Peyer's patch (tissue), 4 donors: ENCODE data around the gene EFNA1. TPM values are rescaled to one million over a fixed set of nuclear protein-coding genes. Genes with fewer than 3 reads are reported as not detected.
A peak's percentile ranks its signal among the peaks of the same experiment; 100 is the strongest.

ENCODE experiments used
- DNase-seq, 3 donors: peaks; one replicate each; pipeline ENCODE4 v3.0.0-alpha.2; 2017 to 2019
- H3K27ac ChIP-seq, 4 donors: fragments of 200-600 bp; sonication (generic); one replicate each; pipeline ENCODE4 v1.5.1; 2016 to 2019
- H3K27me3 ChIP-seq, 2 donors: fragments of 200-600 bp; sonication (generic); one replicate each; pipeline ENCODE4 v1.5.1; 2019
- H3K36me3 ChIP-seq, 3 donors: fragments of 200-600 bp; sonication (generic); one replicate each; pipeline ENCODE4 v1.5.1; 2016 to 2019
- H3K4me1 ChIP-seq, 4 donors: fragments of 200-600 bp; sonication (generic); one replicate each; pipeline ENCODE4 v1.5.1; 2016 to 2019
- H3K4me3 ChIP-seq, 4 donors: fragments of 200-600 bp; sonication (generic); 1 replicate in 3 of 4; 2 replicates in 1 of 4; pipeline ENCODE4 v1.5.1; 2016 to 2019; ENCODE audit warnings: mild to moderate bottlenecking in 1 of 4
- H3K9me3 ChIP-seq, 4 donors: fragments of 200-600 bp; sonication (generic); one replicate each; pipeline ENCODE4 v1.5.1; 2016 to 2019; ENCODE audit warnings: mild to moderate bottlenecking in 1 of 4
- POLR2A ChIP-seq, 2 donors: fragments of 450-650 bp; IDR thresholded peaks; one replicate each; pipeline ENCODE4 v1.5.1; 2017; ENCODE audit warnings: antibody characterized with exemption in 2 of 2, mild to moderate bottlenecking in 2 of 2, moderate library complexity in 2 of 2
- total RNA-seq, 4 donors: library from RNA; depleted of rRNA; stranded (reverse); fragments of >200 nt; gene quantifications; one replicate each; pipeline ENCODE4 v1.1.0, GENCODE V29; 2016
- TF ChIP-seq, protein P1 (sequence below), 6 experiments: fragments of 450-650 bp in 4 of 6; fragments of 200-600 bp in 2 of 6; sonication (generic) in 1 of 6; IDR thresholded peaks; one replicate each; pipeline ENCODE4 v1.5.1; 2017 to 2019; ENCODE audit warnings: antibody characterized with exemption in 6 of 6, mild to moderate bottlenecking in 3 of 6, moderate library complexity in 1 of 6

EFNA1 gene
- total RNA-seq, 4 donors from 2014 or later, result 13.2 to 166 (median 145) TPM

DNA sequence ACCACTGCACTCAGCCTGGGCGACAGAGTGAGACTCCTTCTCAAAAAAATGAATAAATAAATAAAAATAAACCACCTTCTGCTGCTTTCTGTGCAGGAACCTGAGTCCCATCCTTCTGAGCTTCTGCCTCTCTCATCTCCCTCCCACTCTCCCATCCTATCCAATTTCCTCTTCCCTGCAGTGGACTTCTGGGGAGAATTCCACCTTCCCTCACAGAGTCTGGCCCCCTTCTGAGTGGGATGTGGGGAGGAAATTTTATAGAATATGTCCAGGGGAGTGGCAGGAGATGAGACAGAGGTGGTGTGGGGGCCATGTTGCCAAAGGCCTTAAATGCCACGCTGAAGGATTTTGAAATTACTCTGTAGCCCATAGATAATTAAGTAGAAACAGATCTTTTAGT is 5.4 kb upstream of the EFNA1 start:
- no peaks in the 10 kb centered on the region for H3K9me3 ChIP-seq
- no peak for DNase-seq
- H3K27me3 ChIP-seq, result no peaks in the 10 kb centered on the region
- TF ChIP-seq POLR2A (IDR thresholded peaks at IDR 0.05), result no peak
- no peak overlapping the region for H3K27ac ChIP-seq
- H3K4me1 ChIP-seq, result peaks cover 0 to 16% (median 11%) of the 10 kb centered on the region in 4 donors
- H3K4me3 ChIP-seq, result no peak overlapping the region
- no peaks in the 10 kb centered on the region for H3K36me3 ChIP-seq

DNA sequence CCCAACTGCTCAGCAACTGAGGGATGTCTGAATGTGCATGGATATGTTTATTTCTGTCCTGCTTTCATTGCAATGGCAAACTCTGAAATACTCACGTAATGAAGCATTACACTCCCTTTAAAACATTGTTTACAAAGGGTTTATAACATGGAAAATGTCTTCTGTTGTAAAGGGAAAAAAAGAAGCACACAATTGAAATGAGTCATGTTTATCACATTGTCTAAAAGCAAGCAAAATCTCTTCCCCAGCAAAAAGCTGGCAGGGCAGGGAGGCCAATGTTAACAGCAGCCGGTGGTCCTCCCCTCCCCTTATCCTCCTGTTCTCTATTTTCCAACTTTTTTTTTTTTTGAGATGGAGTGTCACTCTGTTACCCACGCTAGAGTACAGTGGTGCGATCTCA is 3.9 kb upstream of the EFNA1 start:
- no peak for TF ChIP-seq POLR2A (IDR thresholded peaks at IDR 0.05)
- TF ChIP-seq, protein P1, sequence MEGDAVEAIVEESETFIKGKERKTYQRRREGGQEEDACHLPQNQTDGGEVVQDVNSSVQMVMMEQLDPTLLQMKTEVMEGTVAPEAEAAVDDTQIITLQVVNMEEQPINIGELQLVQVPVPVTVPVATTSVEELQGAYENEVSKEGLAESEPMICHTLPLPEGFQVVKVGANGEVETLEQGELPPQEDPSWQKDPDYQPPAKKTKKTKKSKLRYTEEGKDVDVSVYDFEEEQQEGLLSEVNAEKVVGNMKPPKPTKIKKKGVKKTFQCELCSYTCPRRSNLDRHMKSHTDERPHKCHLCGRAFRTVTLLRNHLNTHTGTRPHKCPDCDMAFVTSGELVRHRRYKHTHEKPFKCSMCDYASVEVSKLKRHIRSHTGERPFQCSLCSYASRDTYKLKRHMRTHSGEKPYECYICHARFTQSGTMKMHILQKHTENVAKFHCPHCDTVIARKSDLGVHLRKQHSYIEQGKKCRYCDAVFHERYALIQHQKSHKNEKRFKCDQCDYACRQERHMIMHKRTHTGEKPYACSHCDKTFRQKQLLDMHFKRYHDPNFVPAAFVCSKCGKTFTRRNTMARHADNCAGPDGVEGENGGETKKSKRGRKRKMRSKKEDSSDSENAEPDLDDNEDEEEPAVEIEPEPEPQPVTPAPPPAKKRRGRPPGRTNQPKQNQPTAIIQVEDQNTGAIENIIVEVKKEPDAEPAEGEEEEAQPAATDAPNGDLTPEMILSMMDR (IDR thresholded peaks at IDR 0.05), result no peak
- no peaks in the 10 kb centered on the region for H3K27me3 ChIP-seq
- no peak overlapping the region for H3K4me3 ChIP-seq
- H3K9me3 ChIP-seq, result no peaks in the 10 kb centered on the region
- peak overlapping the region in 2 of 4 donors; percentile 98 for H3K27ac ChIP-seq
- no peak for DNase-seq
- peaks cover 6 to 24% (median 14%) of the 10 kb centered on the region in 4 donors for H3K4me1 ChIP-seq
- no peaks in the 10 kb centered on the region for H3K36me3 ChIP-seq

DNA sequence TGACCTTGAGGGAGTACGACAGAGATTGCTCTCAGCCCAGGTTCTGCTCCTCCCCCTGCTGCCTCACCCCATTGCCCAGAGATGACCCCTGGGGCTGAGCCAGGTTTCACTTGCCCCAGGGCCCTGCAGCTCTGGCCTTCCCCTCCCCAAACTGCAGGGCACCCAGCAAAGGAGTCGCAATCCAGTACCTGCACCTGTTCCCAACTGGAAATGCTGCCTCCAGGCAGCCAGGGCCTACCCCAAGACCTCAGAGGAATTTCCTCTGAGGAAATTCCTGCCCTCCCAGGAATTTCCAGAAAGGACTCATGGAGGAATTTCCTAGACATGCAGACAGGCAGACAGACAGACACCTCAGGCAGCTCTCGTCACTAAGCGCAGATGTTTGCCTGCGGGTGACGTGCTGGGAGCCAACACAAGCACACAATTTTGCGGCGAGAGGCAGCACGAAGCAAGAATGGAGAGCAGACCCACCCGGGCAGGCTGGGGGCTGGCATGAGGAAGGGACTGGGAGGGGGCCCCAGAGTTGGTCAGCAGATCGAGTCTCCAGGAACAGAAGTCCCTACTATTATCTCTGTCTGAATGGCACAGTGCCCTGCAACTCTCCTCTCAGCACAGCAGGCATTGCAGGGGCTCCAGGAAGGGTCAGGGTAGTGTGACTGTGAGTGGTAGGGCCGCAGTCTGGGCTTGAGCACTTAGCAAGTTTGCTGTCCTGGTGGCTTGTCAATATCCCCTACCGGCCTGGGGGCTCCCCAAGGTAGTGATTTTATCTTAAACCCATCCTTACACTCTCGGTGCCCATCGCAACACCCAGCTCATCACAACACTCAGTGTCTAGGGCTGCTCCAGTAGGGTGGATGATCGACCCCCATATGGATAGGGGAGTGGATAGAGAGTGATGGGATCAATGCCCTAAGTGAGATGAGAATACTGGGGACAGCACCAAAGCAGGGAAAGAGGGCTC is 2.9 kb upstream of the EFNA1 start:
- Histone ChIP-seq H3K27me3 (no peaks in the 10 kb centered on the region), H3K4me1 (peaks cover 6 to 24% (median 15%) of the 10 kb centered on the region in 4 donors)
- DNase-seq, result peak in 1 of 3 donors; percentile 65

DNA sequence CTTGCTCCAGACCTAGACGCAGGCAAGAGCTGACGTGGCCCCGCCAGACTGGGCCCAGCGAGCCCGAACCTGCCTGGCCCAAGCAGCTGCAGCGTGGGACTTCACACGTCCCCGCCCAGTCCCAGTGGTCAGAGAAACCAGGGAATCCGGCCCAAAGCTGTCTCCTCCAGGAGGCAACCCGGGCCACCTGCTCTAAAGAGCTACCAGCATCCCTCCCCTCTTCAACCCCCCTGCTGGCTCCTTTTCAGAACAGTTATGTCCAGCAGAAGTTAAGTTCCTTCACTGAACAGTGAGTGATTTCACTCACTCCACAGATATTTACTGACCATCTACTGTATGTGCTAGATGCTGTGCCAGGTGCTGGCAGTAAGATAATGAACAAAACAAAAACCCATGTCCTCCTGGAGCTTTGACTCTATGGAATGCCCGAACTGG is 2.1 kb upstream of the EFNA1 start:
- TF ChIP-seq, protein P1 (IDR thresholded peaks at IDR 0.05), result peak in 1 of 6 experiments; percentile 21
- TF ChIP-seq POLR2A (IDR thresholded peaks at IDR 0.05), result no peak
- no peaks in the 10 kb centered on the region for H3K27me3 ChIP-seq
- no peaks in the 10 kb centered on the region for H3K36me3 ChIP-seq
- peak in 1 of 3 donors; percentile 61 for DNase-seq
- H3K4me1 ChIP-seq, result peaks cover 6 to 24% (median 15%) of the 10 kb centered on the region in 4 donors
- H3K9me3 ChIP-seq, result no peaks in the 10 kb centered on the region
- H3K27ac ChIP-seq, result peak overlapping the region in 3 of 4 donors; percentile 87 to 98 (median 98)
- no peak overlapping the region for H3K4me3 ChIP-seq

More for the DNA sequence above, 2.9 kb upstream of the EFNA1 start:
- TF ChIP-seq, protein P1 (IDR thresholded peaks at IDR 0.05), result no peak
- H3K36me3 ChIP-seq, result no peaks in the 10 kb centered on the region
- H3K4me3 ChIP-seq, result no peak overlapping the region
- H3K27ac ChIP-seq, result peak overlapping the region in 3 of 4 donors; percentile 87 to 98 (median 98)
- H3K9me3 ChIP-seq, result no peaks in the 10 kb centered on the region

DNA sequence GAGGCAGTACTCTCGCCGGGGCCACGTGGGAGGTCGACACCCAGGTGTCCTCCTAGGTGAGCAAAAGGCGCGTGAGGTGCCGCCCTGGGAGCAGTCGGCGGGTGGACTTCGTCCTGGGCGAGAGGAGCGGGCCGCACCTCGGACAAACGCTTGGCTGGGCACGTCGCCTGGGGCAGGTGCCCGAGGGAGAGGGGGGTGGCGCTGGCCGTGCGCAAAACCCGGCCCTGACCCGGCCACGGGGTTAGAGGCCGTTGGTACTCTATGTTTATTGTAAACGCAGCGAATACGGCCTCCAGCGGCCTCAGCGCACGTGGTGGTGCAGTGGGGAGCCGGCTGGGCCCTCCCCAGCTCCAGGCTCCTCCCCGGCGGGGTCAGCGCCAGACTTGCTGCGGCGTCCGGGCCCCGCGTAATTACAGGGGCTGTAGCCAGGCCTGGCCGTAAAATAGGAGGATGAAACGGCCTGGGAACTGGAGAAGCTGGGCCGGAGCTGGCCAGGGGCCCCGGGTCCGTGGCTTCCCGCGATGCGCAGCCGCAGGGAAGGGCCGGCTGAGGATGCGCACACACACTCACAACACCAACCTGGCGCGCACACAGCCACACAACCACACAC is 1.6 kb upstream of the EFNA1 start:
- Histone ChIP-seq H3K27me3 (no peaks in the 10 kb centered on the region), H3K4me1 (peaks cover 6 to 24% (median 15%) of the 10 kb centered on the region in 4 donors), H3K9me3 (no peaks in the 10 kb centered on the region), H3K4me3 (peak overlapping the region; percentile 51 to 69 (median 64)), H3K27ac (peak overlapping the region in 3 of 4 donors; percentile 87 to 98 (median 98)), H3K36me3 (peaks cover 0 to 1% (median 0%) of the 10 kb centered on the region in 3 donors)
- TF ChIP-seq, protein P1 (IDR thresholded peaks at IDR 0.05), result no peak
- TF ChIP-seq POLR2A (IDR thresholded peaks at IDR 0.05), result peak in 1 of 2 donors; percentile 56
- peak in 2 of 3 donors; percentile 92 to 97 for DNase-seq
